Stimulated activated CD4-positive, alpha-beta T cell treated with anti-CD3 and anti-CD28 coated beads, Interleukin-1b, Interleukin-23, amount 100 ng/mL, for 4 hours (primary cell): ENCODE results near the gene TLR5.
"Not testable (repeated sequence)": the region's sequence is repeated elsewhere in the genome, so short reads cannot be mapped to it uniquely, and the experiment has no call there.

Source experiments
- DNase-seq, 2 donors: peaks; one replicate each; pipeline ENCODE4 v3.0.0-alpha.2; 2020; ENCODE audit warnings: low read depth in 2 of 2

TLR5 gene

GRCh38 chr1:223142795-223143536 is at the start of gene TLR5:
Gene TLR5, minus strand, starts transcription at chr1:223143248. Its CDS starts 30,217 bp downstream, at chr1:223113031.
- peak; percentile 88 to 89 for DNase-seq

GRCh38 chr1:223189903-223190724 is 47.1 kb upstream of the TLR5 start:
- DNase-seq: peak; percentile 24 to 32

GRCh38 chr1:223189525-223189902 is 46.5 kb upstream of the TLR5 start:
- DNase-seq: no peak

- no peak for DNase-seq
Observed at GRCh38 chr1:223188618-223189356, 45.7 kb upstream of the TLR5 start.

GRCh38 chr1:223186800-223187199 is 43.8 kb upstream of the TLR5 start:
- DNase-seq: no peak

GRCh38 chr1:223183268-223183862 is 40.3 kb upstream of the TLR5 start:
- no peak for DNase-seq

- DNase-seq: no peak
Observed at GRCh38 chr1:223180731-223181321, 37.8 kb upstream of the TLR5 start.

GRCh38 chr1:223179786-223180185 is 36.7 kb upstream of the TLR5 start:
- no peak for DNase-seq

GRCh38 chr1:223179280-223179679 is 36.2 kb upstream of the TLR5 start:
- DNase-seq: no peak

GRCh38 chr1:223177681-223178080 is 34.6 kb upstream of the TLR5 start:
- no peak for DNase-seq

GRCh38 chr1:223176437-223176836 is 33.4 kb upstream of the TLR5 start:
- DNase-seq: no peak

GRCh38 chr1:223175633-223176032 is 32.6 kb upstream of the TLR5 start:
- no peak for DNase-seq

- DNase-seq: no peak
Observed at GRCh38 chr1:223175032-223175431, 32.0 kb upstream of the TLR5 start.

- DNase-seq: not testable (repeated sequence)
Observed at GRCh38 chr1:223169458-223169857, 26.4 kb upstream of the TLR5 start.

GRCh38 chr1:223161321-223161720 is 18.3 kb upstream of the TLR5 start:
- no peak for DNase-seq

GRCh38 chr1:223156343-223156742 is 13.3 kb upstream of the TLR5 start:
- DNase-seq: no peak

GRCh38 chr1:223155153-223155552 is 12.1 kb upstream of the TLR5 start:
- DNase-seq: no peak

GRCh38 chr1:223153177-223154119 is 10.4 kb upstream of the TLR5 start:
- DNase-seq: no peak

- DNase-seq: no peak
Observed at GRCh38 chr1:223152399-223152798, 9.4 kb upstream of the TLR5 start.

GRCh38 chr1:223150443-223150842 is 7.4 kb upstream of the TLR5 start:
- no peak for DNase-seq
